SK-N-SH treated with all-trans-retinoic acid at 6 μM for 48 hours (cell line): Measurements from ENCODE around the gene FGF14.

Experiments used
- ATAC-seq: fragments of 200-7000 bp; cut with Tn5 transposase; 3 replicates; pipeline ENCODE4 v1.9.1; 2020; ENCODE audit warnings: mild to moderate bottlenecking, moderate library complexity
- ARNTL ChIP-seq: fragments of 450-650 bp; formaldehyde crosslinking; IDR thresholded peaks from 2 replicates; pipeline ENCODE4 v1.5.0; 2020; ENCODE audit warnings: low read depth, mild to moderate bottlenecking, moderate library complexity, borderline replicate concordance
- CREB5 ChIP-seq: fragments of 250-450 bp; sonication (Bioruptor Pico); IDR thresholded peaks from 2 replicates; pipeline ENCODE4 v1.5.1; 2020; ENCODE audit warnings: low read depth, mild to moderate bottlenecking, moderate library complexity
- CSDC2 ChIP-seq: fragments of 250-450 bp; sonication (Bioruptor Pico); IDR thresholded peaks from 2 replicates; pipeline ENCODE4 v1.5.0; 2020; ENCODE audit warnings: mild to moderate bottlenecking, moderate library complexity
- ESRRG ChIP-seq: fragments of 250-450 bp; sonication (Bioruptor Pico); IDR thresholded peaks from 2 replicates; pipeline ENCODE4 v1.6.1; 2021; ENCODE audit warnings: mild to moderate bottlenecking
- OSR1 ChIP-seq: fragments of 250-450 bp; sonication (Bioruptor Pico); IDR thresholded peaks from 2 replicates; pipeline ENCODE4 v1.8.0; 2022; ENCODE audit warnings: moderate library complexity, mild to moderate bottlenecking, inconsistent platforms
- PATZ1 ChIP-seq: fragments of 250-450 bp; sonication (Bioruptor Pico); IDR thresholded peaks from 2 replicates; pipeline ENCODE4 v1.8.0; 2020; ENCODE audit warnings: mild to moderate bottlenecking, moderate library complexity, borderline replicate concordance
- PPARA ChIP-seq: fragments of 250-450 bp; sonication (Bioruptor Pico); IDR thresholded peaks from 2 replicates; pipeline ENCODE4 v1.5.0; 2020; ENCODE audit warnings: mild to moderate bottlenecking, borderline replicate concordance
- SNAI2 ChIP-seq: fragments of 250-450 bp; sonication (Bioruptor Pico); IDR thresholded peaks from 2 replicates; pipeline ENCODE4 v1.5.0; 2020; ENCODE audit warnings: mild to moderate bottlenecking, moderate library complexity
- TCF4 ChIP-seq: fragments of 250-450 bp; sonication (Bioruptor Pico); IDR thresholded peaks from 2 replicates; pipeline ENCODE4 v1.8.0; 2021; ENCODE audit warnings: mild to moderate bottlenecking, moderate library complexity, borderline replicate concordance
- TOX ChIP-seq: fragments of 250-450 bp; sonication (Bioruptor Pico); IDR thresholded peaks from 2 replicates; pipeline ENCODE4 v1.8.0; 2021; ENCODE audit warnings: mild to moderate bottlenecking, moderate library complexity, borderline replicate concordance
- ZC3H10 ChIP-seq: fragments of 250-450 bp; sonication (Bioruptor Pico); IDR thresholded peaks from 2 replicates; pipeline ENCODE4 v1.5.1; 2021; ENCODE audit warnings: mild to moderate bottlenecking, moderate library complexity
- ZFP3 ChIP-seq: fragments of 250-450 bp; sonication (Bioruptor Pico); IDR thresholded peaks from 2 replicates; pipeline ENCODE4 v1.5.0; 2020; ENCODE audit warnings: mild to moderate bottlenecking, moderate library complexity
- ZFP30 ChIP-seq: fragments of 450-650 bp; formaldehyde crosslinking; IDR thresholded peaks from 2 replicates; pipeline ENCODE4 v1.5.0; 2022; ENCODE audit warnings: mild to moderate bottlenecking, moderate library complexity
- ZNF565 ChIP-seq: fragments of 450-650 bp; formaldehyde crosslinking; conservative IDR thresholded peaks from 2 replicates; pipeline ENCODE4 v1.5.0; 2020; ENCODE audit warnings: low read depth, mild to moderate bottlenecking, moderate library complexity
- ZNF70 ChIP-seq: fragments of 450-650 bp; formaldehyde crosslinking; IDR thresholded peaks from 2 replicates; pipeline ENCODE4 v1.5.0; 2020; ENCODE audit warnings: mild to moderate bottlenecking, moderate library complexity
- ZNF8 ChIP-seq: fragments of 450-650 bp; formaldehyde crosslinking; IDR thresholded peaks from 2 replicates; pipeline ENCODE4 v1.5.0; 2020; ENCODE audit warnings: mild to moderate bottlenecking, moderate library complexity
- TF ChIP-seq, protein P1 (sequence below): fragments of 250-450 bp; sonication (Bioruptor Pico); IDR thresholded peaks from 2 replicates; pipeline ENCODE4 v1.5.1; 2021; ENCODE audit warnings: mild to moderate bottlenecking, moderate library complexity
- TF ChIP-seq, protein P2 (sequence below): fragments of 250-450 bp; sonication (Bioruptor Pico); IDR thresholded peaks from 2 replicates; pipeline ENCODE4 v1.5.0; 2020; ENCODE audit warnings: mild to moderate bottlenecking, moderate library complexity

FGF14 gene

DNA sequence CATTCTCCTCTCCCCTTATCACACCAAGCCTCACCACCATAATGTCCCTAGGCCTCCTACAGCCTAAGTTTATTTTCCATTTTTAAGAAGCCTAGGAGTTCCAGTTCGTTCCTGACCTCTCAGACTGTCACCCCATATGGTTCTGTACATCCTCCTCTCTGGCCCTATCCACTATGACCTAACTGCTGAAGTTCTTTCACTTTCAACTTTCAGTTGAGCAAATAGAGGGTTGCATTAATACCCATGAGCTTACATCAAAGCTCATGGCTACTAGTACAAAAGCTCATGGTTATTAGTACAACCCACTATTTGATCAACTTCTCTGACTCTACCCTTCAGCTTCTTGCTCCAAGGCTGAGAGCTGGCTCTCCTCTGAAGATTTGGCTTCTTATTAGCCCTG, 72.9 kb downstream of the FGF14 start (continued):
- TF ChIP-seq ARNTL (CRISPR knock-in tag) (no peak), ZNF8 (CRISPR knock-in tag) (no peak)
- TF ChIP-seq, protein P1, sequence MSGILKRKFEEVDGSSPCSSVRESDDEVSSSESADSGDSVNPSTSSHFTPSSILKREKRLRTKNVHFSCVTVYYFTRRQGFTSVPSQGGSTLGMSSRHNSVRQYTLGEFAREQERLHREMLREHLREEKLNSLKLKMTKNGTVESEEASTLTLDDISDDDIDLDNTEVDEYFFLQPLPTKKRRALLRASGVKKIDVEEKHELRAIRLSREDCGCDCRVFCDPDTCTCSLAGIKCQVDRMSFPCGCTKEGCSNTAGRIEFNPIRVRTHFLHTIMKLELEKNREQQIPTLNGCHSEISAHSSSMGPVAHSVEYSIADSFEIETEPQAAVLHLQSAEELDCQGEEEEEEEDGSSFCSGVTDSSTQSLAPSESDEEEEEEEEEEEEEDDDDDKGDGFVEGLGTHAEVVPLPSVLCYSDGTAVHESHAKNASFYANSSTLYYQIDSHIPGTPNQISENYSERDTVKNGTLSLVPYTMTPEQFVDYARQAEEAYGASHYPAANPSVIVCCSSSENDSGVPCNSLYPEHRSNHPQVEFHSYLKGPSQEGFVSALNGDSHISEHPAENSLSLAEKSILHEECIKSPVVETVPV (CRISPR knock-in tag): no peak
- TF ChIP-seq, all 23 proteins: peak for 0

DNA sequence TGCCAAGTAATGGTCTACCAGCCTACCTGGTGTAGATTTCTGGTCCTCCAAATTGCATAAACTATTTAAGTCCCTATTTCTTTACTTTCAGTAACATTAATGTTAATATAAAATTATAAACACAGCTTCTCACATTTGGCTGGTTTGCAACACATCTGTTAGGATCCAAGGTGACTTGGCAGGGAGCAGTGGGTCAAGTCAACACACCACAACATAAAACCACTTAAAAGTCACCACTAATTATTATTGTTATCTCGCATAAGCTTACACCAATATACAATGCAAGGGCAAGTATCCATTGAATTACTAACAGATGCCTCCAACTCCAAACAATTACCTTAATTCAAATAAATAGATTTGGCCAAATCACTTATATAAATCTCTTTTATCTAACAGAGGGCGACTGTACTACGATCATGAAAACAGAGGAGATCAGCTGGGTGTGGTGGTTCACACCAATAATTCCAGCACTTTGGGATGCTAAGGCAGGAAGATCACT, 74.7 kb downstream of the FGF14 start:
- no peak for ATAC-seq
- no peak for TF ChIP-seq ZFP3 (CRISPR knock-in tag)
- peak; percentile 64; the same call in 1 of the 2 replicates for TF ChIP-seq TCF4 (CRISPR knock-in tag)

DNA sequence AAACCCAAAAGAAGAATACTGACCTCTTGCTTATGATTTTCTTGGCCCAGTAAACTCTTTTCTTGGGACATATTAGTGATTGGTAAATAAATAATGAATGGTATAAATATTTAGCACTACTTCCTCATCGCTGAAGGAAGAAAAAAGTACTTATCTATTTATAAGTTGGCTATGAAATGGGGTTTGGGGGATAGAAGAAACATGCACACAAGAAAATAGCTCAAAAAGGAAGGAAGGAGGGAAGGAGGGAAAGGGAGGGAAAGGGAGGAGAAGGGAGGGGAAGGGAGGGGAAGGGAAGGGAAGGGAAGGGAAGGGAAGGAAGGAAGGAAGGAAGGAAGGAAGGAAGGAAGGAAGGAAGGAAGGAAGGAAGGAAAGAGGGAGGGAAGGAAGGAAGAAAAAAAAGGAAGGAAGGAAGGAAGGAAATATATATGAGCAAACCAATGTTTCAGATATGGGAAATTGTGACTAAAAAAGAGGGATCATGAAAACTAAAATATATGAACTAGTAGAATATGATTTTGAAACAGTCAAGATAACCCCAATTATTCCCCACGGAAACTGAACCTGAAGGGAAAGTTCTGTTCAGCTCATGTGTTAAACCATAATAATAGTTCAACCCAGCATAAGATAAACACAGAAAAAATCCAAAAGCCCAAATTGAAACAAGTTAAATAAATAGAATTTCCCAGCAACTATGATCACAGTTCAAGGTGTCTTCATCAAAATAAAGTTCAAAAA, 75.3 kb downstream of the FGF14 start:
- no peak for ATAC-seq
- no peak for TF ChIP-seq ZNF70 (CRISPR knock-in tag)
- TF ChIP-seq, protein P1 (CRISPR knock-in tag): no peak
- TF ChIP-seq CSDC2 (CRISPR knock-in tag): no peak
- no peak for TF ChIP-seq PPARA
- no peak for TF ChIP-seq SNAI2 (CRISPR knock-in tag)

- ATAC-seq: no peak
These were observed 76.5 kb downstream of the FGF14 start for GRCh38 chr13:102325321-102325720.

More at GRCh38 chr13:102325321-102325720, 76.5 kb downstream of the FGF14 start:
- TF ChIP-seq ZFP30 (CRISPR knock-in tag): no peak
- TF ChIP-seq ZC3H10 (CRISPR knock-in tag): no peak
- TF ChIP-seq ESRRG (CRISPR knock-in tag): no peak
- no peak for TF ChIP-seq ARNTL (CRISPR knock-in tag)
- no peak for TF ChIP-seq OSR1
- TF ChIP-seq ZNF70 (CRISPR knock-in tag): no peak
- TF ChIP-seq ZFP3 (CRISPR knock-in tag): no peak
- no peak for TF ChIP-seq ZNF565 (CRISPR knock-in tag)
- no peak for TF ChIP-seq TCF4 (CRISPR knock-in tag)
- TF ChIP-seq CREB5: no peak
- TF ChIP-seq SNAI2 (CRISPR knock-in tag): no peak
- no peak for TF ChIP-seq TOX (CRISPR knock-in tag)
- TF ChIP-seq PATZ1 (CRISPR knock-in tag): no peak
- TF ChIP-seq, protein P2, sequence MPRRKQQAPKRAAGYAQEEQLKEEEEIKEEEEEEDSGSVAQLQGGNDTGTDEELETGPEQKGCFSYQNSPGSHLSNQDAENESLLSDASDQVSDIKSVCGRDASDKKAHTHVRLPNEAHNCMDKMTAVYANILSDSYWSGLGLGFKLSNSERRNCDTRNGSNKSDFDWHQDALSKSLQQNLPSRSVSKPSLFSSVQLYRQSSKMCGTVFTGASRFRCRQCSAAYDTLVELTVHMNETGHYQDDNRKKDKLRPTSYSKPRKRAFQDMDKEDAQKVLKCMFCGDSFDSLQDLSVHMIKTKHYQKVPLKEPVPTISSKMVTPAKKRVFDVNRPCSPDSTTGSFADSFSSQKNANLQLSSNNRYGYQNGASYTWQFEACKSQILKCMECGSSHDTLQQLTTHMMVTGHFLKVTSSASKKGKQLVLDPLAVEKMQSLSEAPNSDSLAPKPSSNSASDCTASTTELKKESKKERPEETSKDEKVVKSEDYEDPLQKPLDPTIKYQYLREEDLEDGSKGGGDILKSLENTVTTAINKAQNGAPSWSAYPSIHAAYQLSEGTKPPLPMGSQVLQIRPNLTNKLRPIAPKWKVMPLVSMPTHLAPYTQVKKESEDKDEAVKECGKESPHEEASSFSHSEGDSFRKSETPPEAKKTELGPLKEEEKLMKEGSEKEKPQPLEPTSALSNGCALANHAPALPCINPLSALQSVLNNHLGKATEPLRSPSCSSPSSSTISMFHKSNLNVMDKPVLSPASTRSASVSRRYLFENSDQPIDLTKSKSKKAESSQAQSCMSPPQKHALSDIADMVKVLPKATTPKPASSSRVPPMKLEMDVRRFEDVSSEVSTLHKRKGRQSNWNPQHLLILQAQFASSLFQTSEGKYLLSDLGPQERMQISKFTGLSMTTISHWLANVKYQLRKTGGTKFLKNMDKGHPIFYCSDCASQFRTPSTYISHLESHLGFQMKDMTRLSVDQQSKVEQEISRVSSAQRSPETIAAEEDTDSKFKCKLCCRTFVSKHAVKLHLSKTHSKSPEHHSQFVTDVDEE: no peak
- TF ChIP-seq CSDC2 (CRISPR knock-in tag): no peak
